GM12878 (cell line): Measurements from ENCODE around the gene SLC7A10.

ENCODE experiments used
- CEBPB ChIP-seq, 2 experiments: fragments of 150-350 bp in 1 of 2; IDR thresholded peaks; 2 replicates each; pipeline ENCODE4 v1.6.1; 2012 to 2014; ENCODE audit warnings: low read depth in 2 of 2, low read length in 2 of 2, borderline replicate concordance in 1 of 2, inconsistent platforms in 1 of 2
- ETV6 ChIP-seq, 2 experiments: fragments of 450-650 bp in 1 of 2; IDR thresholded peaks in 1 of 2; conservative IDR thresholded peaks in 1 of 2; 2 replicates each; pipeline ENCODE4 v1.6.1; 2014; ENCODE audit warnings: antibody characterized with exemption in 1 of 2, borderline replicate concordance in 1 of 2, low read depth in 1 of 2, mild to moderate bottlenecking in 1 of 2, moderate library complexity in 1 of 2
- MLLT1 ChIP-seq: fragments of 450-650 bp; IDR thresholded peaks from 2 replicates; pipeline ENCODE4 v1.6.1; 2016; ENCODE audit warnings: mild to moderate bottlenecking
- POLR2AphosphoS2 ChIP-seq: IDR thresholded peaks from 2 replicates; pipeline ENCODE4 v1.6.1; 2011; ENCODE audit warnings: low read depth, mild to moderate bottlenecking, low read length, improper control_type of control experiment, moderate library complexity
- POLR2AphosphoS5 ChIP-seq: IDR thresholded peaks from 2 replicates; pipeline ENCODE4 v1.6.1; 2011; ENCODE audit warnings: mild to moderate bottlenecking, low read length, inconsistent platforms
- USF2 ChIP-seq: IDR thresholded peaks from 2 replicates; pipeline ENCODE4 v1.6.1; 2011; ENCODE audit warnings: low read depth, low read length, improper control_type of control experiment, borderline replicate concordance
- TF ChIP-seq, protein P1 (sequence below), 3 experiments: IDR thresholded peaks in 2 of 3; conservative IDR thresholded peaks in 1 of 3; 2 replicates each; pipeline ENCODE4 v1.5.1; 2011; ENCODE audit warnings: low read depth in 3 of 3, low read length in 3 of 3, mild to moderate bottlenecking in 3 of 3, control low read depth in 2 of 3, moderate library complexity in 2 of 3, inconsistent platforms in 1 of 3, mixed read lengths in 1 of 3; ENCODE audit not compliant: control insufficient read depth in 2 of 3, insufficient read depth in 1 of 3; ENCODE audit errors: extremely low read depth in 1 of 3

DNA sequence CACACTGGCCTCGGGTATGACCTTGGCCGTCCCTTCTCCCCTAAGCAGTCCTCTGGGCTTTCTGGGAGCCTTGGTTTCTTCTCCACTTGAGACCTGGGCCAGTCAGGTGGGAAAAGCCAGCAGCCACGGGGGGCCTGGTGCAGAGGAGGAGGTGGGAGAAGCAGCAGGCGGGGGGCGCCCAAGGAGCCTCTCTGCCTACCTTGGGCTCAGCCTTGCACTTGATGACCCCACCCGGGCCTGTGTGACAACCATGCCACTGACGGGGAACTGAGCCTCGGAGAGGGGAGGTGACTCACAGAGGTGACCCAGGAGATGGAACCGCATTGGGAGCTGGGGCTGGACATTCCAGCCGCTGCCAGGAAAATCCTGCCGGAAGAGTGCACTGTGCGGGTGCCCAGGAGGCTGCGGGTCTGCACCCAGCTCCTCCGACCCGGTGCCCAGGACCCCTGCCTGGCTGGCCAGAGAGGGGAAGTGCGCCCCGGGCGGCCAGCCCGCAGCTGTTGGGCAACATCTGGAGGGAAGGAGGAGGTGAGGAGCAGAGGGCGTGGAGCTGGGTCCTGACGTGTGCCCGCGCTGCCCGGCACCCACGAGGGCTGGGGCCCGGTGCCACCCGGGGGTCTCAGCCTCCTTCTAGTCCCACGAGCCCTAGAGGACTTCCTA is 23.4 kb upstream of the SLC7A10 start:
- no peak for TF ChIP-seq POLR2AphosphoS5
- no peak for TF ChIP-seq ETV6 (conservative IDR thresholded peaks at IDR 0.05 in 1 of 2, IDR thresholded peaks at IDR 0.05 in 1 of 2; ENCODE audit: borderline replicate concordance in 1 of 2, low read depth in 1 of 2)
- TF ChIP-seq, protein P1, sequence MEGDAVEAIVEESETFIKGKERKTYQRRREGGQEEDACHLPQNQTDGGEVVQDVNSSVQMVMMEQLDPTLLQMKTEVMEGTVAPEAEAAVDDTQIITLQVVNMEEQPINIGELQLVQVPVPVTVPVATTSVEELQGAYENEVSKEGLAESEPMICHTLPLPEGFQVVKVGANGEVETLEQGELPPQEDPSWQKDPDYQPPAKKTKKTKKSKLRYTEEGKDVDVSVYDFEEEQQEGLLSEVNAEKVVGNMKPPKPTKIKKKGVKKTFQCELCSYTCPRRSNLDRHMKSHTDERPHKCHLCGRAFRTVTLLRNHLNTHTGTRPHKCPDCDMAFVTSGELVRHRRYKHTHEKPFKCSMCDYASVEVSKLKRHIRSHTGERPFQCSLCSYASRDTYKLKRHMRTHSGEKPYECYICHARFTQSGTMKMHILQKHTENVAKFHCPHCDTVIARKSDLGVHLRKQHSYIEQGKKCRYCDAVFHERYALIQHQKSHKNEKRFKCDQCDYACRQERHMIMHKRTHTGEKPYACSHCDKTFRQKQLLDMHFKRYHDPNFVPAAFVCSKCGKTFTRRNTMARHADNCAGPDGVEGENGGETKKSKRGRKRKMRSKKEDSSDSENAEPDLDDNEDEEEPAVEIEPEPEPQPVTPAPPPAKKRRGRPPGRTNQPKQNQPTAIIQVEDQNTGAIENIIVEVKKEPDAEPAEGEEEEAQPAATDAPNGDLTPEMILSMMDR (IDR thresholded peaks at IDR 0.05 in 2 of 3, conservative IDR thresholded peaks at IDR 0.05 in 1 of 3; ENCODE audit: control insufficient read depth in 2 of 3, extremely low read depth in 1 of 3, insufficient read depth in 1 of 3, low read depth in 3 of 3, low read length in 3 of 3) = no peak
- TF ChIP-seq USF2 = no peak
- no peak for TF ChIP-seq CEBPB (IDR thresholded peaks at IDR 0.05; ENCODE audit: borderline replicate concordance in 1 of 2, low read depth in 2 of 2, low read length in 2 of 2)
- no peak for TF ChIP-seq MLLT1
- TF ChIP-seq POLR2AphosphoS2 = no peak
